Endothelial cell (in vitro differentiated cells): ENCODE measurements around the gene LTF. TPM values are rescaled to one million over a fixed set of nuclear protein-coding genes. Genes with fewer than 3 reads are reported as not detected.

Experiments used
- DNase-seq: peaks from one replicate; pipeline ENCODE4 v3.0.0; 2021; ENCODE audit warnings: low spot score
- H3K27ac Mint-ChIP-seq: one replicate; pipeline ENCODE4 v1.8.0; 2021; ENCODE audit warnings: mixed read lengths, inconsistent platforms; ENCODE audit not compliant: unreplicated experiment
- H3K27me3 Mint-ChIP-seq: one replicate; pipeline ENCODE4 v1.8.0; 2021; ENCODE audit warnings: mild to moderate bottlenecking, moderate library complexity, mixed read lengths, inconsistent platforms; ENCODE audit not compliant: unreplicated experiment
- H3K36me3 Mint-ChIP-seq: one replicate; pipeline ENCODE4 v1.8.0; 2021; ENCODE audit warnings: mild to moderate bottlenecking, low read depth, mixed read lengths, inconsistent platforms; ENCODE audit not compliant: unreplicated experiment
- H3K4me1 Mint-ChIP-seq: one replicate; pipeline ENCODE4 v1.8.0; 2021; ENCODE audit warnings: mild to moderate bottlenecking, mixed read lengths, inconsistent platforms; ENCODE audit not compliant: unreplicated experiment
- H3K4me3 Mint-ChIP-seq: one replicate; pipeline ENCODE4 v1.8.0; 2021; ENCODE audit warnings: mild to moderate bottlenecking, mixed read lengths, inconsistent platforms; ENCODE audit not compliant: unreplicated experiment
- H3K9me3 Mint-ChIP-seq: one replicate; pipeline ENCODE4 v1.8.0; 2021; ENCODE audit warnings: mixed read lengths, inconsistent platforms; ENCODE audit not compliant: unreplicated experiment
- CTCF ChIP-seq: fragments of 200-600 bp; sonication (generic); IDR thresholded peaks from one replicate; pipeline ENCODE4 v1.5.0; 2021; ENCODE audit warnings: antibody characterized with exemption; ENCODE audit not compliant: unreplicated experiment
- total RNA-seq: library from RNA; stranded (reverse); fragmentation: NEBNext Ultra II Directional; extraction: Animal tissue kit (Norgen Biotek cat#: 25700); gene quantifications from one replicate; pipeline ENCODE4 v1.2.1, GENCODE V29; 2021; ENCODE audit not compliant: unreplicated experiment

LTF gene
- total RNA-seq, 1 donor from 2014 or later = not detected

GRCh38 chr3:46397111-46397510 lies 67.6 kb downstream of the LTF start:
- H3K4me1 Mint-ChIP-seq = no peaks in the 10 kb centered on the region
- no peaks in the 10 kb centered on the region for H3K36me3 Mint-ChIP-seq
- no peak overlapping the region for H3K4me3 Mint-ChIP-seq
- H3K27ac Mint-ChIP-seq = no peak overlapping the region
- no peak for DNase-seq
- TF ChIP-seq CTCF = no peak
- H3K27me3 Mint-ChIP-seq = peaks cover 5% of the 10 kb centered on the region
- H3K9me3 Mint-ChIP-seq = no peaks in the 10 kb centered on the region

- no peaks in the 10 kb centered on the region for H3K36me3 Mint-ChIP-seq
- no peak for TF ChIP-seq CTCF
- H3K9me3 Mint-ChIP-seq = no peaks in the 10 kb centered on the region
- no peak overlapping the region for H3K27ac Mint-ChIP-seq
- H3K4me3 Mint-ChIP-seq = no peak overlapping the region
- H3K27me3 Mint-ChIP-seq = peaks cover 5% of the 10 kb centered on the region
- H3K4me1 Mint-ChIP-seq = no peaks in the 10 kb centered on the region
- DNase-seq = no peak
Observed at GRCh38 chr3:46395766-46396530, 68.8 kb downstream of the LTF start.

GRCh38 chr3:46395210-46395661 lies 69.5 kb downstream of the LTF start:
- Mint-ChIP-seq H3K27me3 (peaks cover 5% of the 10 kb centered on the region), H3K4me1 (no peaks in the 10 kb centered on the region), H3K36me3 (no peaks in the 10 kb centered on the region), H3K9me3 (no peaks in the 10 kb centered on the region), H3K27ac (no peak overlapping the region), H3K4me3 (no peak overlapping the region)
- DNase-seq = no peak
- no peak for TF ChIP-seq CTCF

GRCh38 chr3:46393554-46394434 lies 70.9 kb downstream of the LTF start:
- Mint-ChIP-seq H3K9me3 (no peaks in the 10 kb centered on the region), H3K27ac (no peak overlapping the region), H3K4me1 (no peaks in the 10 kb centered on the region), H3K36me3 (no peaks in the 10 kb centered on the region), H3K4me3 (no peak overlapping the region), H3K27me3 (peaks cover 5% of the 10 kb centered on the region)
- no peak for DNase-seq
- no peak for TF ChIP-seq CTCF
